Measurements from ENCODE around the gene MAP4K5.

GRCh38 chr14:50524731-50525515 is 7.4 kb downstream of the MAP4K5 start:
- TF ChIP-seq CTCF (IDR thresholded peaks at IDR 0.05) (no peak), POLR2A (IDR thresholded peaks at IDR 0.05) (no peak), POLR2AphosphoS5 (IDR thresholded peaks at IDR 0.05; ENCODE audit: insufficient read depth in 1 of 2, low read depth in 1 of 2) (no peak)

All from vagina (tissue), 2 donors.